Measurements from ENCODE around the gene NAE1.

GRCh38 chr16:66845791-66846221 is 15.0 kb upstream of the NAE1 start:
- TF ChIP-seq CTCF (IDR thresholded peaks at IDR 0.05; ENCODE audit: borderline replicate concordance, extremely low read depth, low read length, poor library complexity, severe bottlenecking) (no peak), EZH2 (IDR thresholded peaks at IDR 0.05; ENCODE audit: borderline replicate concordance, low read depth, low read length, severe bottlenecking) (no peak)
